IMR-90 (cell line): ENCODE data around the gene CLEC1A. TPM values are rescaled to one million over a fixed set of nuclear protein-coding genes. Genes with fewer than 3 reads are reported as not detected.

ENCODE experiments used
- ATAC-seq: fragments of 200-7000 bp; cut with Tn5 transposase; 2 replicates; pipeline ENCODE4 v1.9.1; 2020; ENCODE audit warnings: low read depth, mild to moderate bottlenecking, moderate library complexity
- BruUV-seq: library from RNA; stranded (reverse); fragments of 400-500 nt; replicated peaks from 2 replicates; lab custom pipeline; 2021; lab: Mats Ljungman, UMichigan
- CTCF ChIA-PET: fragments of 300-600 bp; formaldehyde crosslinking; extraction: SDS; loops from one replicate; lab custom pipeline; 2021; ENCODE audit warnings: antibody characterized with exemption; lab: Yijun Ruan, JAX
- POLR2A ChIA-PET: fragments of 300-600 bp; sonication (Branson Sonifier 250); formaldehyde crosslinking; loops from one replicate; lab custom pipeline; 2022; ENCODE audit warnings: antibody characterized with exemption; ENCODE audit not compliant: unreplicated experiment; lab: Charles Lee
- DNase-seq: peaks from one replicate; pipeline ENCODE4 v3.0.0; 2013
- H2AFZ ChIP-seq: replicated peaks from 2 replicates; pipeline ENCODE3; 2013; ENCODE audit warnings: low read length, mild to moderate bottlenecking; ENCODE audit not compliant: poor library complexity
- H2AK5ac ChIP-seq: 2 replicates; pipeline ENCODE4 v1.6.1; 2013; ENCODE audit warnings: low read depth, low read length, inconsistent platforms
- H2AK9ac ChIP-seq: replicated peaks from 2 replicates; pipeline ENCODE3; 2013; ENCODE audit warnings: mild to moderate bottlenecking, low read depth, low read length, moderate library complexity; ENCODE audit not compliant: poor library complexity
- H2BK120ac ChIP-seq: 2 replicates; pipeline ENCODE4 v1.6.1; 2013; ENCODE audit warnings: low read depth, low read length, inconsistent platforms
- H2BK15ac ChIP-seq: 3 replicates; pipeline ENCODE4 v1.6.1; 2013; ENCODE audit warnings: low read depth, low read length, inconsistent platforms
- H2BK20ac ChIP-seq: 2 replicates; pipeline ENCODE4 v1.6.1; 2013; ENCODE audit warnings: low read depth, mild to moderate bottlenecking, inconsistent platforms, low read length, moderate library complexity
- H2BK5ac ChIP-seq: 2 replicates; pipeline ENCODE4 v1.6.1; 2013; ENCODE audit warnings: mild to moderate bottlenecking, low read depth, low read length, inconsistent platforms; ENCODE audit not compliant: poor library complexity, severe bottlenecking
- H3K14ac ChIP-seq: replicated peaks from 2 replicates; pipeline ENCODE4 v1.6.1; 2013; ENCODE audit warnings: low read depth, low read length, inconsistent platforms
- H3K18ac ChIP-seq: 2 replicates; pipeline ENCODE4 v1.6.1; 2013; ENCODE audit warnings: low read depth, low read length, control low read depth
- H3K23ac ChIP-seq: 2 replicates; pipeline ENCODE4 v1.6.1; 2013; ENCODE audit warnings: low read depth, low read length, inconsistent platforms
- H3K27ac ChIP-seq: 2 replicates; pipeline ENCODE4 v1.5.1; 2013; ENCODE audit warnings: mild to moderate bottlenecking, control low read depth, low read length; ENCODE audit not compliant: insufficient read depth
- H3K27me3 ChIP-seq: 2 replicates; pipeline ENCODE4 v1.6.1; 2013; ENCODE audit warnings: low read length; ENCODE audit not compliant: control insufficient read depth, insufficient read depth
- H3K36me3 ChIP-seq: 2 replicates; pipeline ENCODE4 v1.6.1; 2013; ENCODE audit warnings: low read length, mixed read lengths; ENCODE audit not compliant: control insufficient read depth, insufficient read depth
- H3K4ac ChIP-seq: 2 replicates; pipeline ENCODE4 v1.6.1; 2013; ENCODE audit warnings: low read depth, low read length, inconsistent platforms
- H3K4me1 ChIP-seq: 2 replicates; pipeline ENCODE4 v1.6.1; 2013; ENCODE audit warnings: low read length, mixed read lengths; ENCODE audit not compliant: control insufficient read depth, insufficient read depth
- H3K4me2 ChIP-seq: 2 replicates; pipeline ENCODE4 v1.6.1; 2013; ENCODE audit warnings: low read depth, mild to moderate bottlenecking, control low read depth, low read length, moderate library complexity
- H3K4me3 ChIP-seq: 2 replicates; pipeline ENCODE4 v1.5.1; 2013; ENCODE audit warnings: low read depth, mild to moderate bottlenecking, control low read depth, low read length, moderate library complexity; ENCODE audit not compliant: insufficient read depth
- H3K56ac ChIP-seq: 2 replicates; pipeline ENCODE4 v1.6.1; 2013; ENCODE audit warnings: low read length, inconsistent platforms; ENCODE audit not compliant: insufficient read depth; ENCODE audit errors: extremely low read depth
- H3K79me1 ChIP-seq, 2 experiments: 2 replicates each; pipeline ENCODE4 v1.6.1; 2013; ENCODE audit warnings: low read length in 2 of 2, inconsistent platforms in 1 of 2, low read depth in 1 of 2
- H3K9ac ChIP-seq: 2 replicates; pipeline ENCODE4 v1.6.1; 2013; ENCODE audit warnings: low read depth, low read length, control low read depth
- H3K9me1 ChIP-seq: 2 replicates; pipeline ENCODE4 v1.6.1; 2013; ENCODE audit warnings: low read length, inconsistent platforms; ENCODE audit not compliant: insufficient read depth
- H3K9me3 ChIP-seq: 2 replicates; pipeline ENCODE4 v1.6.1; 2013; ENCODE audit warnings: low read length; ENCODE audit not compliant: control insufficient read depth, insufficient read depth
- H4K20me1 ChIP-seq: 2 replicates; pipeline ENCODE4 v1.6.1; 2013; ENCODE audit warnings: low read length, inconsistent platforms; ENCODE audit not compliant: insufficient read depth
- H4K5ac ChIP-seq: 2 replicates; pipeline ENCODE4 v1.6.1; 2013; ENCODE audit warnings: mild to moderate bottlenecking, low read depth, low read length, control low read depth
- H4K8ac ChIP-seq, 2 experiments: 2 replicates each; pipeline ENCODE4 v1.6.1; 2013; ENCODE audit warnings: low read depth in 2 of 2, low read length in 2 of 2, control low read depth in 1 of 2, inconsistent platforms in 1 of 2
- H4K91ac ChIP-seq: 2 replicates; pipeline ENCODE4 v1.6.1; 2013; ENCODE audit warnings: low read depth, low read length, inconsistent platforms; ENCODE audit not compliant: insufficient read depth
- BHLHE40 ChIP-seq: fragments of 150-350 bp; IDR thresholded peaks from 2 replicates; pipeline ENCODE4 v1.6.1; 2016; ENCODE audit warnings: mild to moderate bottlenecking, low read depth, low read length
- CHD1 ChIP-seq: IDR thresholded peaks from 2 replicates; pipeline ENCODE4 v1.6.1; 2012; ENCODE audit warnings: low read depth, low read length, improper control_type of control experiment
- ELK1 ChIP-seq: fragments of 150-350 bp; IDR thresholded peaks from 2 replicates; pipeline ENCODE4 v1.6.1; 2016; ENCODE audit warnings: low read depth, mild to moderate bottlenecking, low read length, moderate library complexity, borderline replicate concordance
- MAFK ChIP-seq: IDR thresholded peaks from 2 replicates; pipeline ENCODE4 v1.6.1; 2012; ENCODE audit warnings: low read depth, low read length, improper control_type of control experiment
- MAZ ChIP-seq: IDR thresholded peaks from 2 replicates; pipeline ENCODE4 v1.6.1; 2012; ENCODE audit warnings: low read depth, mild to moderate bottlenecking, low read length, improper control_type of control experiment, moderate library complexity, borderline replicate concordance
- MXI1 ChIP-seq: IDR thresholded peaks from 2 replicates; pipeline ENCODE4 v1.6.1; 2012; ENCODE audit warnings: low read depth, mild to moderate bottlenecking, low read length, moderate library complexity, borderline replicate concordance
- NFE2L2 ChIP-seq: fragments of 150-350 bp; IDR thresholded peaks from 2 replicates; pipeline ENCODE4 v1.6.1; 2016; ENCODE audit warnings: low read depth, mild to moderate bottlenecking, low read length
- POLR2A ChIP-seq: IDR thresholded peaks from 2 replicates; pipeline ENCODE4 v1.6.1; 2012; ENCODE audit warnings: mild to moderate bottlenecking, low read depth, low read length
- RAD21 ChIP-seq: IDR thresholded peaks from 2 replicates; pipeline ENCODE4 v1.6.1; 2012; ENCODE audit warnings: low read length, improper control_type of control experiment
- RCOR1 ChIP-seq: IDR thresholded peaks from 2 replicates; pipeline ENCODE4 v1.6.1; 2012; ENCODE audit warnings: mild to moderate bottlenecking, low read length, improper control_type of control experiment; ENCODE audit not compliant: insufficient replicate concordance
- RFX5 ChIP-seq: IDR thresholded peaks from 2 replicates; pipeline ENCODE4 v1.8.0; 2012; ENCODE audit warnings: low read depth, mild to moderate bottlenecking, low read length, moderate library complexity
- SMC3 ChIP-seq: fragments of 150-350 bp; IDR thresholded peaks from 2 replicates; pipeline ENCODE4 v1.6.1; 2016; ENCODE audit warnings: low read depth, mild to moderate bottlenecking, antibody characterized with exemption, low read length, moderate library complexity
- USF2 ChIP-seq: fragments of 150-350 bp; IDR thresholded peaks from 2 replicates; pipeline ENCODE4 v1.6.1; 2017; ENCODE audit warnings: mild to moderate bottlenecking, antibody characterized with exemption, low read length, low read depth
- WGBS, 2 experiments: methylation state at CpG; one replicate each; pipeline versions ENCODE4 v1.1.5 to v1.1.7; 2013; ENCODE audit warnings: missing lambda C conversion rate in 2 of 2; ENCODE audit not compliant: insufficient read length in 1 of 2; ENCODE audit errors: extremely low coverage in 2 of 2; 5-methylcytosine and 5-hydroxymethylcytosine counted together
- dilution Hi-C: fragments of 300-500 bp; cut with HindIII; formaldehyde crosslinking; loops from one replicate; pipeline ENCODE4 v1.14.3; 2018; ENCODE audit warnings: low sequenced_read_pairs; ENCODE audit not compliant: unreplicated experiment
- in situ Hi-C: fragments of 300-500 bp; cut with MboI; formaldehyde crosslinking; loops from 3 replicates; pipeline ENCODE4 v1.14.3; 2019; ENCODE audit warnings: low sequenced_read_pairs, inconsistent platforms, mixed read lengths
- intact Hi-C: fragments of 100-400 bp; cut with micrococcal nuclease; formaldehyde crosslinking; loops from 2 replicates; pipeline ENCODE4 v1.10.0; 2022
- polyA plus RNA-seq, 3 experiments: library from polyadenylated mRNA; depleted of rRNA; stranded (reverse); fragments of >200 nt; gene quantifications; 2 replicates each; pipeline ENCODE4 v1.2.3, GENCODE V29; 2012; ENCODE audit warnings: low replicate concordance in 1 of 3
- total RNA-seq: library from RNA; depleted of rRNA; stranded (reverse); fragments of >200 nt; gene quantifications from 2 replicates; pipeline ENCODE4 v1.2.3, GENCODE V29; 2012

Gene CLEC1A
- total and polyA plus RNA-seq, 2 of the 4 experiments (the other 2 are of a cell fraction) = not detected

- BruUV-seq = no TSS peak
- no peak for ATAC-seq
Observed at GRCh38 chr12:10147714-10148403, 49.1 kb upstream of the CLEC1A start.

More at GRCh38 chr12:10147714-10148403, 49.1 kb upstream of the CLEC1A start:
- H2AK5ac ChIP-seq = no peak overlapping the region
- no peaks in the 10 kb centered on the region for H3K9me3 ChIP-seq
- H3K36me3 ChIP-seq = no peaks in the 10 kb centered on the region
- H3K4me1 ChIP-seq = peaks cover 2% of the 10 kb centered on the region; the same call in 1 of the 2 replicates
- H2BK15ac ChIP-seq = no peak overlapping the region
- CTCF ChIA-PET = interaction anchor here (0.7 kb wide), 1 partner anchor 323 kb away, joined by 5 read pairs; no protein-coding TSS in a partner anchor
- DNase-seq = no peak
- intact Hi-C loops (no loop called here), dilution Hi-C loops (no loop called here), in situ Hi-C loops (no loop called here)
- H4K5ac ChIP-seq = no peak overlapping the region
- no peak overlapping the region for H3K4me3 ChIP-seq
- H3K9ac ChIP-seq = no peak overlapping the region
- H2BK120ac ChIP-seq = no peak overlapping the region
- H2AFZ ChIP-seq = no peak overlapping the region
- no peak overlapping the region for H4K8ac ChIP-seq
- H3K23ac ChIP-seq = no peak overlapping the region
- no peaks in the 10 kb centered on the region for H3K27me3 ChIP-seq
- no peak overlapping the region for H2AK9ac ChIP-seq
- TF ChIP-seq BHLHE40 = no peak
- TF ChIP-seq ELK1 = no peak
- no peak for TF ChIP-seq MXI1
- no peak for TF ChIP-seq MAFK
- TF ChIP-seq RFX5 = no peak
- no peak for TF ChIP-seq POLR2A
- TF ChIP-seq NFE2L2 = no peak
- no peak for TF ChIP-seq USF2
- TF ChIP-seq MAZ = no peak
- TF ChIP-seq RCOR1 = no peak
- TF ChIP-seq RAD21 = no peak
- no peak for TF ChIP-seq SMC3
- TF ChIP-seq CHD1 = no peak
- H2BK5ac ChIP-seq = no peak overlapping the region
- H4K91ac ChIP-seq = no peak overlapping the region
- no peak overlapping the region for H3K4ac ChIP-seq
- no peak overlapping the region for H3K18ac ChIP-seq
- H3K14ac ChIP-seq = no peak overlapping the region
- no peak overlapping the region for H3K4me2 ChIP-seq
- H2BK20ac ChIP-seq = no peak overlapping the region
- 0 out of 2 replicates have a peak, but pooled peaks cover 2% of the 10 kb centered on the region for H3K9me1 ChIP-seq
- no peak overlapping the region for H3K56ac ChIP-seq
- no peaks in the 10 kb centered on the region for H4K20me1 ChIP-seq
- POLR2A ChIA-PET = no interaction called here
- WGBS, 2 experiments = no CpG with 5 or more reads among the region's 5 CpGs
- H3K79me1 ChIP-seq = no peaks in the 10 kb centered on the region
- no peak overlapping the region for H3K27ac ChIP-seq
